Fibroblast of villous mesenchyme (primary cell): ENCODE results near the gene FAM184A. TPM values are rescaled to one million over a fixed set of nuclear protein-coding genes. Genes with fewer than 3 reads are reported as not detected.
"Not testable (repeated sequence)": the region's sequence is repeated elsewhere in the genome, so short reads cannot be mapped to it uniquely, and the experiment has no call there.

ENCODE experiments used
- DNase-seq: peaks from one replicate; pipeline ENCODE4 v3.0.0-alpha.2; 2010; ENCODE audit warnings: low read depth
- H3K4me3 ChIP-seq: 2 replicates; pipeline ENCODE4 v1.5.1; 2011; ENCODE audit warnings: low read depth, mild to moderate bottlenecking, low read length
- total RNA-seq: library from RNA; depleted of rRNA; stranded (reverse); fragments of >200 nt; gene quantifications from 2 replicates; pipeline ENCODE4 v1.2.3, GENCODE V29; 2012
- TF ChIP-seq, protein P1 (sequence below): IDR thresholded peaks from 2 replicates; pipeline ENCODE4 v1.5.1; 2012; ENCODE audit warnings: low read depth, mild to moderate bottlenecking, low read length; ENCODE audit not compliant: insufficient read depth

The FAM184A gene
- total RNA-seq, 1 donor = under 0.01 TPM

DNA sequence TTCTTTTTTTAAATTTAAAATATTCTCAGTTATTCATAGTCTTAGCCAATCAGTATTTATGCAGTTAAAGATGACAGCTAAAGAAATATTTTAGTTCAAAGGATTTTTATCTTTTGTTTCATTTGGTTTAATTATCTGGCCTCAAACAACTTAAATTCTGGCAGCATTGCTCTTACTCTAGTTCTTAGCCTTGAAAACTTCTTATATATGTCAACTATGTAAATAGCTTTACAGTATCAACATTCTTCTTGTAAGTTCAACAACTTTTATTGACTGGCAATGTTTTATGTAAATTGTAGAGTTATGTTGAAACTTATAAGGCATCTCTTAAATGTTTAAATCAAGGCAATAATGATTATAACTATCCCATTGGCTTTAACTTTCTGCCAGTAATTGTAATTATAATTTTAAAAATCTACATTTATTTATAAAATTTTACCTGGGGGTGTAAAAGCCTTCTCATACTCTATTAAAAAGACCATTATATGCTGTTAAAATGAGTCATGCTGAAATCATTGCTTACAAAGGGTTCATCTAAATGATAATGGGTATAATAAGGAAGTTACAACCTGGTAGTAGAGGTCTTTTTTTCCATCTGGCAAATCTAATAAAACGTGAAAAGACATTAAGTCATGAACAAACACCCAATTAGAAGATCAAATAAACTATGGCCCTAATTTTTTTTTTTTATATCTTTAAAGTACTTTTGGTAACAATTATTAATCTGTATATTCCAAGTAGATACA is 45.8 kb upstream of the FAM184A start:
- DNase-seq = no peak
- TF ChIP-seq, protein P1, sequence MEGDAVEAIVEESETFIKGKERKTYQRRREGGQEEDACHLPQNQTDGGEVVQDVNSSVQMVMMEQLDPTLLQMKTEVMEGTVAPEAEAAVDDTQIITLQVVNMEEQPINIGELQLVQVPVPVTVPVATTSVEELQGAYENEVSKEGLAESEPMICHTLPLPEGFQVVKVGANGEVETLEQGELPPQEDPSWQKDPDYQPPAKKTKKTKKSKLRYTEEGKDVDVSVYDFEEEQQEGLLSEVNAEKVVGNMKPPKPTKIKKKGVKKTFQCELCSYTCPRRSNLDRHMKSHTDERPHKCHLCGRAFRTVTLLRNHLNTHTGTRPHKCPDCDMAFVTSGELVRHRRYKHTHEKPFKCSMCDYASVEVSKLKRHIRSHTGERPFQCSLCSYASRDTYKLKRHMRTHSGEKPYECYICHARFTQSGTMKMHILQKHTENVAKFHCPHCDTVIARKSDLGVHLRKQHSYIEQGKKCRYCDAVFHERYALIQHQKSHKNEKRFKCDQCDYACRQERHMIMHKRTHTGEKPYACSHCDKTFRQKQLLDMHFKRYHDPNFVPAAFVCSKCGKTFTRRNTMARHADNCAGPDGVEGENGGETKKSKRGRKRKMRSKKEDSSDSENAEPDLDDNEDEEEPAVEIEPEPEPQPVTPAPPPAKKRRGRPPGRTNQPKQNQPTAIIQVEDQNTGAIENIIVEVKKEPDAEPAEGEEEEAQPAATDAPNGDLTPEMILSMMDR = no peak
- no peak overlapping the region for H3K4me3 ChIP-seq

- no peak overlapping the region for H3K4me3 ChIP-seq
- DNase-seq = no peak
- TF ChIP-seq, protein P1 = no peak
Observed at GRCh38 chr6:119122336-119122735, 43.9 kb upstream of the FAM184A start.

GRCh38 chr6:119121367-119121766 is 42.9 kb upstream of the FAM184A start:
- H3K4me3 ChIP-seq = no peak overlapping the region
- DNase-seq = no peak
- TF ChIP-seq, protein P1 = no peak

- peak; percentile 88 for DNase-seq
- no peak overlapping the region for H3K4me3 ChIP-seq
- TF ChIP-seq, protein P1 = no peak
Observed at GRCh38 chr6:119119989-119120388, 41.5 kb upstream of the FAM184A start.

GRCh38 chr6:119119062-119119461 is 40.6 kb upstream of the FAM184A start:
- not testable (repeated sequence) for H3K4me3 ChIP-seq, DNase-seq

- TF ChIP-seq, protein P1 = peak; percentile 38
- DNase-seq = no peak
- H3K4me3 ChIP-seq = no peak overlapping the region
Observed at GRCh38 chr6:119116712-119117281, 38.3 kb upstream of the FAM184A start.

DNA sequence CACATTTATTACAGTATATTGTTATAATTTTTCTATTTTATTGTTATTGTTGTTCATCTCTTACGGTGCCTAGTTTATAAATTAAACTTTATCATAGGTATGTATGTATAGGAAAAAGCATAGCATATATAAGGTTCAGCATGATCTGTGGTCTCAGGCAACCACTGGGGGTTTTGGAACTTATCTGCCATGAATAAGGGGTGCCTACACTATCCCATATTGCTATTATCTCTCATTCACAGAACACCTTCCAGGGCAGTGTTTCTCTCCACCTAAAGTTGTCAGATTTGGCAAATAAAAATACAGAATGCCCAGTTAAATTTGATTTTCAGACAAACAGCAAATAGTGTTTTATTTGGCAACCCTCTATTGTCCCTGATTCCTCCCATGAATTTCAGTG is 35.5 kb upstream of the FAM184A start:
- H3K4me3 ChIP-seq = no peak overlapping the region
- TF ChIP-seq, protein P1 = no peak
- no peak for DNase-seq
